Stimulated activated CD4-positive, alpha-beta T cell treated with anti-CD3 and anti-CD28 coated beads, Interleukin-2, amount 100 ng/mL, for 24 hours (primary cell): ENCODE results near the gene NBPF8.
"Not testable (repeated sequence)": the region's sequence is repeated elsewhere in the genome, so short reads cannot be mapped to it uniquely, and the experiment has no call there.

Experiments
- DNase-seq, 2 donors: peaks; one replicate each; pipeline ENCODE4 v3.0.0-alpha.2; 2020

The NBPF8 gene

GRCh38 chr1:120414911-120415480, at the start of gene NBPF8:
Gene NBPF8, plus strand, starts transcription at chr1:120415035. Its CDS starts 21,488 bp downstream, at chr1:120436523.
- DNase-seq = peak; percentile 70 to 77

DNA sequence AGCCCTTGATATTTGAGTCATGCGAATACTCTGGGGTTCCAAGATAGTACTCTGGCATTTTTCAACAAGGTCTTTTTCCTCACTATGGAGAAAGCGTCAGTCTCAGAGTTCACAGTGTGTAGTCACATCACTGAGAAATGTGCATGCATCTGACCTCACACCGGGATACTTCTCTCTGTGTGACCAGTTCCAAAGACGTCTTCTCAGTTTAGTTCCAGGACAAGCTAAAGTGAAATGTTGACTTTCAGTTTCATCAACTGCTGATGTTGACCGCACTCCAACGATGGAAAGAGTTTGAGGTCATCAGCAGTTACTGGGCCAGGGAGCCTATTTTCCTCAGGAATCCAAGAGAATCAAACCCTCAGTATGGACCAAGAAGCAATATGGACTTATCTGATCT, 47.1 kb upstream of the NBPF8 start:
- DNase-seq = not testable (repeated sequence)

- not testable (repeated sequence) for DNase-seq
These were observed 28.2 kb upstream of the NBPF8 start for GRCh38 chr1:120386651-120387050.

DNA sequence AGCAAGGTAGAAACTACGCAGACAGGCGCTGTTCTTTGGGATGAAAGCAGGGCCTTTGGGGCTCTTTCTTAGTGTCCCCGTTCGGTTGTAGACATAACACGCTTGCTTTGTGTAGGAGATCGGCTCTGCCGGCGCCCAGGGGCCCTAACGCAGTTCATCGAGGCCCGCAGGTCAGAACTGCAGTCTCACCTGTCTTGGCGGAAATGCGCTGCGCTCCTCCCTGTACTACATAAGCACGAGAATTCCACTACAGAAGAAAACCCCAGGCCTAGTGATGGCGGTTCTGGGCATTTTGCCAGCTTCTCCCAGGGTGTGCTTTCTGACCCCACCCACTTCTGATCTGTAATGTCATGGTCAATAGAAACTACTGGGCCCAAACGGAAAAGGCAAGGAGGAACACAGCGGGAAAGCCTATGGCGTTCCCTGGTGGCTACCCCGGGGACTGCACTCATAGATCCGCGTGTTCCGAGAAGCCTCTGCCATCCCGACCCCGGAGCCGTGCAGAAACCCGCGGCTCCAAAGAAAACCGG, 26.2 kb upstream of the NBPF8 start:
- peak; percentile 9 to 18 for DNase-seq

DNA sequence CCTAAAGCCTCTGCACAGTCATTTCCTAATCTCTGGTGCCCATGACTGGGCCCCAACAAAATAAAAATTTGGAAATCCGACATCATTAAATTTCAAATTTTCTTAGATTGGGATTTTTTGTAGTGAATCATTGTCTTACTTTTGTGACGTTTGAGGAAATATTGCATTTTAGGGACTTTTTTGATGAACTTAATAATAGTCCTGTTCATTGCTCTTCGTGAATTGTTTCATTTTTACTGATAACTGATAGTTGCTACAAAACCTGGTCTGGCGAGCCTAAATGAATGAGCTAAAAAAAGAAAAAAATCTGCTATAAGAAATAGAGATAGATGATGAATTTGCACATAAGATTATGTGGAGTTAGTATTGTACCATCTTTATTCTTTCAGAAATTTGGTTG, 23.5 kb upstream of the NBPF8 start:
- not testable (repeated sequence) for DNase-seq

DNA sequence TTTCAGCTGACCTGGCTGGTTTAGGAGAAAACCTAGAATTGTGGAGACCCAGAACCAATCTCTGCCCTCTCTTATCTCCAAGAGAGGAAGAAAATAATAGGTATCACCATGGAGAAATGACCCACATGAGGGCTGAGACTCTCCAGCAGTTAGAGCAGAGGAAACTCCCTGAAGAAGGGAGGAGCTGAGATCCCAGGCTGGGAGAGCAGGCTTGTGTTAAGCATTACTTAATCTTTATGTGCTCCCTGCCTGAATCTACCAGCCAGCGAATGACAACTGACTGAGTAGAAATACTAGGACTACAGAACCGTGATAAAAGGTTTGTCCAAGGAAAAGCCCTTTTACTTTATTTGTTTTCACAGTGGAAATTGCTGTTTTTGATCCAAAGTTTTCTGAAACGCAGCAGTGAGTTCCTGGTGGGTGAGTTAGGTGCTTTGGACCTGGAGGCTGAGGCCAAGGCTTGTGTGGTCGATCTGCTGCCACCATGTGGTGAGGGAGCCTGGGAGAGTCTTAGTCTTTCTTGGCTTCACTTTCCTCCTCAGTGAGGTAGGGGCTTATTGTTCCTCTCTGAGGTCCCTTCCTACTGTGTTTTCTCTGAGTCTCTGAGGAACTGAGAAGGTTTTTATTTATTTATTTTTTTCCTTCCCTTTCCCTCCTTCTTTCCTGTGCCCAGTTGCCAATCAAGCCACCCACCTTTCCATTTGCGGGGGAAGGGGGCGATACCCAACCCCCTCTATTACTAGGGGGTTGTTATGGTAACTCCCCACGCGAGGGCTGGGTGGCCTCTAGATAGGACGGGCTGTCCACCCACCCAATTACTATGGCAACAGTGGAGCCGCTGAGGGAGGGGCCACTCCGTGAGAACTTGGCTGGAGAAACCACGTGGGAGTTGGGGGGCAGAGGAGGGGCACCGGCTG, 21.3 kb upstream of the NBPF8 start:
- DNase-seq = not testable (repeated sequence)

DNA sequence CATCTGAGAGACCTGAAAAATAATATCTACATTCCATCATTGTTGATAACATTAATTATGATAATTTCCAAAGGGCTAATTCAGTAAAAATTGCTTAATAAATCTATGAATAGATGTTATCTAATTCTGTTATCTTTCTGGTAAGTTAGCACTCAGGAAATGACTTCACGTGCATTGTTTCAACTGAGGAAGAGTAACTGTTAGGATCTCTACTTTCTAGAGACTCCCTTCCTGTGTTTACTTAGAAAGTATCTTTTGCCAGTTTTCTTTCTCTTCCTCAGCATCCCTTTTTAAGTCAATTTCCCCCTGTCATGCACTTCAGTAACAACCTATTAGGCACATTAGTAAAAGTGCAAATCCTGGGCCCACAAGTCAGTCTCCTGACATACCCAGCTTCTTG, 9.5 kb upstream of the NBPF8 start:
- DNase-seq = not testable (repeated sequence)

DNA sequence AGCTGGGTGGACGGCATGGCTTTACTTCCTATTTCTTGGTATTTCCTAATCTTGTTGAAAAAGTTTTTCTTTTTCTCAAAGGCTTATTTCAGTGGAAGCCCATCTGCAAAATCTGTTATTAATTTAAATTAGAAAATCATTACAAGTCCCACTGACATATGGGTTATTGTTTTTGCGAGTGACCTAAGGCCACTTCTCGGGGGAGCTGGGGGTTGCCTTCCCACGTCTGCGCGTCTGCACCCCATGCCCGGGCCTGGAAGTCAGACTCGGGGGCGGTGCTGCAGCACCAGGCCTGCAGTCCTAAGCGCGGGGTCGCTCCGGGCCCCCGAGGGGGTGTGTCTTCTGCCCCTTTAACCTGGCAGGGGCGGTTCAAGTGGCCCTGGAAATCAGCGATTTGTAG, 384 bp upstream of the NBPF8 start:
- DNase-seq = not testable (repeated sequence)

GRCh38 chr1:120415492-120415961, 692 bp downstream of the NBPF8 start:
- DNase-seq = peak; percentile 23 to 47

- not testable (repeated sequence) for DNase-seq
These were observed 10.2 kb downstream of the NBPF8 start for GRCh38 chr1:120425063-120425462.

GRCh38 chr1:120431626-120432025, 16.8 kb downstream of the NBPF8 start:
- not testable (repeated sequence) for DNase-seq

DNA sequence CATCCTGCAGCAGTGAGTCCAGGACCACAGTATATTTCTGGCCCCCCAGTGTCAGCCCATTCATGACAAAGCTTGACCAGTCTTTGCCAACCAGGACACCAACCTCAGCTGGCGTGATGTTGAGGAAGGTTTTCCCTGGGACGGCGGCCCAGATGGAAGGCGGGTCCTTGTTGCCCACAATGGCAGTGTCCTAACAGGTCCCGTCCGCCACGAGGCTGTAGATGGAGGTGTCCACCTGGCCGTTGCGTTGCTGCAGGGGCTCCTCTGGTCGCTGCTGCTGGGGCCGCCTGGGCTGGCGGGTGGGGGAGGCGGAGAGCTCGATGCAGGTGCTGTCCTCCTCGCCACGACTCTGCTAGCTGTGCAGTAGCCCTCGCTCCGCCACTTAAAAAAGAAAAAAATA, 19.0 kb downstream of the NBPF8 start:
- DNase-seq = not testable (repeated sequence)

DNA sequence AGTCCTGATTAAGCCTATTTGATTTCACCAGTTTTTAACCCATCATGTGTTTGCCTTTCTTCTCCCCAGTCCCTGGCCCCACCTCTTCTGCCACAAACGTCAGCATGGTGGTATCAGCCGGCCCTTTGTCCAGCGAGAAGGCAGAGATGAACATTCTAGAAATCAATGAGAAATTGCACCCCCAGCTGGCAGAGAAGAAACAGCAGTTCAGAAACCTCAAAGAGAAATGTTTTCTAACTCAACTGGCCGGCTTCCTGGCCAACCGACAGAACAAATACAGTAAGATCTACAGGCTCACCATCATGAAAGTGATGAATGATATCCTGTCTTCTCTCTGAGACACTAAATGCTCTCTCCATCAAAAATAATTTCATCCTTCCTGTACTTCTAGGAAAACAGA, 34.3 kb downstream of the NBPF8 start:
- not testable (repeated sequence) for DNase-seq
